Activated gamma-delta T cell treated with anti-CD3 and anti-CD28 coated beads, Interleukin-2, amount 50 U/mL, for 16 hours (primary cell): Measurements from ENCODE around the gene CAD.

Experiments
- DNase-seq: peaks from one replicate; pipeline ENCODE4 v3.0.0-alpha.2; 2020; ENCODE audit warnings: low read depth

CAD gene

DNA sequence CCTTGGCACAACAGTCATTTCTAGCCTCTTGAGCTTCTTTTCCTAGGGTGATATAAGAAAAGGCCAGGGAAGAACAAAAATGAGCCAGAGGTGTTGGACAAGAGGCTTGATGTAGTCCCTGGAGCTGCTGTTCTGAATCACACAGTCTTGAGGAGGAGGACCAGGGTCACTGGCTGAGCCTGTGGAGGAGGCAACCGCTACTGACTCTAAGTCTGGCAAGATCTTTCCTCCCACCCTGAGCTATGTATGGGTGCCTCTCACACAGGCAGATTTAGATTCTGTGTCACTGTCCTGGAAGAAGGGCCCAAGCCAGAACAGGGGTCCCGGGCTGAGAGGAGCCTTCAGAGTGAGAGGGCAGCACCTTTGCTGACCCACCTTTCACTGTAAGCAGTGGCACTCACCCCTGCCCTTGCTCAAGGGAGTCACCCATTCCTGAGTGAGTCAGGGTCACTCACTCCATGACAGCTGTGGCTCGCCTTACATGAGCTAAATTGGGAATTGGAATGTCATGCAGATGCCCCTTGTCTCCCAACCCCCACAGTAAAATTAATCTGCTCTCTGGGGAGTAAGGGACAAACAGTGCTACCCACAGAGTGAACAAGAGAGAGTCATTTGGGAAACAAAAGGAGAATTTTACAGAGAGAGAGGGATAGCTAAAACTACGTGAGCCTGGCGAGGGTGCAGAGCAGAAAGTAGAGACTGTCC, 64.8 kb downstream of the CAD start, which contains the start of gene TRIM54:
Gene TRIM54, plus strand, starts transcription at position 575 of the 705 bp plus-strand sequence. CDS start 303 bp downstream, outside the sequence.
- DNase-seq = no peak

DNA sequence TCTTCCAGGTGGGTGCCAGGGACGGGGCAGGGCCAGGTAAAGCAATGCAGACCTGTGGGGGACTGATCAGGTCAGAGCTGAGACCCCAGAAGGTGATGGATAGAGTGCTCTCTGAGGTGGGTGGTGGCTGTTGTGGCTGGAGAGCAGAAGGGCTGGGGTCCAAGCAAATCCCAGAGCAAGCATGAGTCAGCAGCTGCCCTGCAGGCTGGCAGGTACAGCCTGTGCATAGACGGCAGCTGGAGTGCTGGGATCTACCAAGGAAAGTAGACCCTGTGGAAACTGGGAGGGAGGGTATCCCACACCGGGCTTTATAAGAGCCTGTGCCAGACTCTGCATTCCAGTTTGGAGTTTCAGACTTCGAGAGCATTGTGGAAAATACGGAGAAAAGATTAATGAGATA, 65.7 kb downstream of the CAD start:
- DNase-seq = no peak

DNA sequence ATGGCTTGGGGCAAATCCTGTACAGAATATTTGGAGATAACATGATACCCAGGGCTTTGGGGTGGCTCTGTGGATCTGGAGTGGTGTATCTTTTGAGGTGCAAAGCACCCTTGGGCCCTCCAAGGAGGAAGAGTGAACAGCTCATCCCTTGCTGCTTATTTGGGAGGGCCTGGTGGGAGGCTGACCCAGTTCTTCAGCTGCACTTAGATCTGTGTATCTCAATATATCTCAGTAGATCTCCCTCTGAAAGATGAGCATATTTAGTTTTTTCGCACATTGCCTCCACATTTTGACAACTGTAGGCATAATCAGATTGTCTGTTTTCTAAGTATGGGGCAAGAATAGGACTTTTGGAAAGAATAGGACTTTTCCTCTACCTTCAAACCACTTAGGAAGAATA, 67.8 kb downstream of the CAD start:
- DNase-seq = no peak

DNA sequence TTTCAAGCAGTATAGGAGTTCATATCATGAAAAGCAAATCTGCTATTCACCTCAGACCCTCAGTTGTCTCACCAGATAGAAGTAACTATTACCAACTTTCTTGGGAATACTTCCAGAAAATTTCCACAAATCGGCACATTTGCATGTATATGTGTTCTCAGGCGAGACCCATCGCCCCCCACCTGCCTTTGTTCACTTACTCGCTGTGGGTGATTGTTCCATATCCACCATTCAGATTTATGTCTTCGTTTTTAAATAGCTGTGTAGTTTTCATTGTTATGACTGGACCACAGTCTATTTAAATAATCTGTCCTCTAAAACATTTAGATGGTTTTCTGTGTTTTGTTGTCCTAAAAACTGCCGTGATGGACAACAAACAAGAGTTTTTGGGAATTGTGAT, 68.3 kb downstream of the CAD start:
- DNase-seq = no peak

DNA sequence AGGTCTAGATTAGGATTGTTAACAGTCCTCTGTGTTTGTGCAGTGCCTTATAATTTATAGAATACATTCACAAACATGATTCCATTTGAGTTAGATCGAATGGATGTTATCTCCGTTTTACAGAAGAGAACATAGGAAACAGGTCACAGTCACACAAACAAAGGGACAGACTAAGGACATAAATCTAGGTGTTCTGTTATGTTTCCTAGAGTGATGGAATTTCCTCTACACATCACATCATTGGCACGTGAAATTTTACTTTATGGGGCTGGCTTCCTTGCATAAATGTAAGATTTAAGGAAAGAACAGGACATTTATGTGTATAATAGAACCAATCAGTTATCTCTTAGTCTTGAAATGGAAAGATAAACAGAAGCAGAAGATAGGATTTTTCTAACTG, 71.4 kb downstream of the CAD start:
- DNase-seq = no peak

DNA sequence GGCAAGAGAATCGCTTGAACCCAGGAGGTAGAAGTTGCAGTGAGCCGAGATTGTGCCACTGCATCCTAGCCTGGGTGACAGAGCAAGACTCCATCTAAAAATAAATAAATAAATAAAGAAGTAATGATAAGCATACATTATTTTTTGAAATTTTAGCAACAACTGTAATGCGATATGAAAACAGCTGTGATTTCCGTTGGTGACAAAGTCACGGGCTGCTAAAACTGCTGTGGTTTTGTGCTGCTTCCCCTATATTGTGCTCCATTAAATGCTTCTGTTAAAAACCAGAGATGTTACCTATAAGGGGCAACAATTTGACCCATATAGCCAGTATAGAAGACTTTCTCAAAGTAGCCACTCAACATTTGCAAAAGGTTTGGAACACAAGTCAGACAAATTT, 73.4 kb downstream of the CAD start:
- no peak for DNase-seq

DNA sequence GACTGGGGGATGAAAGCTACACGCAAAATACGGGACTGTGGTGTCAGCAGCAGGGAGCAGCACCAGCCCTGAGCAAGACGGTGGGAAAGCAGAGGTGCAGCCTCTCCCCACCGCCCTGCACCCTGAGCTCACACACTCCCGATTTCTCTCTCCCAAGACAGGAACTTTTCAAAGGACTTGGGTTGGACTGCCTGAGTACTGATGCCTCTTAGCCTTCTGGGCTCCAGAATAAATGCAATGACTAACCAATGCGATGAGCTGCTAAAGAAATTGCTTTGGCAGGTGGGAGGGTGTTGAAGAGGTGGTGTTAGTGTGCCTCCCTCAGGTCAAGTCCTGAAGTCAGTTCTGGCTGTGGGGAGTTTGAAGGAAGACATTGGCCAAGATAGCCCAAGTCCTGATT, 74.7 kb downstream of the CAD start:
- DNase-seq = no peak
